DMS79 (cell line): ENCODE measurements around the gene NEK10.

Experiments
- DNase-seq: peaks from one replicate; lab custom pipeline; 2025; lab: John Stamatoyannopoulos, UW

NEK10 gene

DNA sequence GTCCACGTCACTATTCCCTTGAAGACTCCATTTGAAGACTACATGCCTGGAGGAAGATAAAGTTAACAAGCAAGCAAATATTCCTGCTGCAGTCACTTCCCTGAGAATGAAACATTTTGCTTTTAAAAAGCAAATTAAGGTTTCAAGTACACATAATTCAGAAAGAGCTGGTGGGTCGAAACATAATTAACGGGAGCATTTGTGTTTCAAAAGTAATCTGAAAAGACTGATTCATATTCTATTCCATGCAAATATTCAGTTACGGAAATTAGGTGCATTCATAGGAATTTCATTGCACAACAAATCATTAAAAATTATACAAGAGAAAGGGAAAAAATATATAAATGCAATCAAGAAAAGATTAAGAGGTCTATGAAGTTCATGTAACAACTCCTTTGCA is 260.9 kb downstream of the NEK10 start:
- no peak for DNase-seq

DNA sequence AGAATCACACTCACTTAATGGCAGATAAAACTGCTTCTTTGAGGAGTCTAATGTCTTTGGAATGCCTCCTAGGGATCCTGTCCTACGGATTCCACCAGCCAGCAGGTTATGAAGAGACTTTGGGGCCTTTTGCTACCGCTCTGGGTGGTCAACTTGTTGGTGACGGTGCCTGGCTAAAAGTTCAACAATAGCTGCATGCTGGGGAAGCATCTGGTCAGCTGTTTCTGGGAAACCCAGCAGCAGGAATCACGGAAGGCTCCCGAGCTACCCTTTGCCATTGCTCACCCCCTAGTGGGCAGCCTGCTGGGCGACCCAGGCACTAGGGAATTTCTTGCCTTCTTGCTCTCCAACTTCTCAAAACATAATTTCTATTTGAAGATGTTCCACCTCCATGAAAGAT is 263.3 kb downstream of the NEK10 start:
- DNase-seq: no peak

DNA sequence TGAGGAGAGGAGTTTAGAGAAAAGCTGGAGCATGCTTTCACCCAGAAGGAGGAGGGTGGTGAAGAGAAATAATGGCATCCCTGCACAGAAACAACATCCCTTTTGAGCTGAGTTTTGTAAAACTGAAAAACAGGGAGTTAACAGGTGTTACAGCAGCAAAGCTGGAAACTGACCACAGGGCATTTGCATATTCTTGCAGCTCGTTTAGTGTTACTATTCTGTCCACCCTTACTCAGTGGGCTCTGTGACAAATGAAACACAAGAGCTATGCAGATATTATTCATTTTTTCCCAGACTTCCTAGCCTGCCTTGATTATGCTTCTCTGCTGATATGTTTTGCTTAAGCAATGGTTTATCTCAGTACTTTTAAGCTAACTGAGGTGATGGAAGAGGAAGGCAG is 272.0 kb downstream of the NEK10 start:
- DNase-seq: no peak

DNA sequence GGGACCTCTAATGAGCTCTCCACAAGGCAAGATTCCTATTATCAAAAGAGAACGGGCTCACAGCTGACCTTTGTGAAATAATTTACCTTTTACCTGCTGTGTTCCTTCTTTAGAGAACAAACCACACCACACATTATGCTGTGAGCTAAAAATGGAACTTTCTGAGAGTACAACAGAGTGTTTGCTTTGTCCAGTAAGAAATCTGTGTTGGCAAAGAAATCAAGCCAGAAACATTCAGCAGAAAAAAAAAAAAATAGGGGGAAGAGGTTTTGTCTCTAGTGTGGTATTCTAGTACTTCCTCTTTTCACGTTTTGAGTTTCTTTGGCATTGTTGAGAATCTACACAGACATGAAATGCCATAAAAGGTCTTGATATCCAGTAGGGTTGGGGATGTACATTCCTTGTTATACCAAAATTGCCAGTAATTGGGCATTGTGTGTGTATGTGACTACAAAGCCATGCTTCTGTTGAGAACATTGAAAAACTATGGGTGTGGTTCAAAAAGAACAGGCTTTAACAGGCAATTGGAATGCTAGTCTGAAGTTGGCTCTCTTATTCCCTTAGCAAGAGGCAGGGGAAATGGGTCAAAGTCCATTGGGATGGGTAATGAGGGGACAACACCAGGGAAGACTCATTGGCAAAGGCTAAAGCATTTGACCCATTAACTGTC is 273.5 kb downstream of the NEK10 start:
- DNase-seq: no peak

DNA sequence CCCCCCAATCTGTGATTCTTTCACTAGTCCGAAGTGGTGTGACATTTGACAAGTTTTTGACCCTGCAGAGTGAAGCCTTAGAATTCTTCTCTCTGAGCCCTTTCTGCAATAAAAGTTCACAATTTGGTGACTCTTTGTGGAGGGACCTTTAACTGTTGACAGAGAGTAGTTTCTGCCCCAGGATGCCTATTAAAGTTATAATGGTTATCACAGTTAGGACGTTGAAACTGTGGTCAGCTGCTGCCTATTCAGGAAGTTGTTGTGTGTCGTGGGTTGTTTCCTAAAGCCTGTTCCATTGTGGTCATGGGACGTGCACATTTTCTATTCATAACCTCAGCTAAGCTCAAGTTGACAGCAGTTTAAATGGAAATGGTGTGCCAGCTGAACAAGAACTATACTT is 274.5 kb downstream of the NEK10 start:
- DNase-seq: no peak

DNA sequence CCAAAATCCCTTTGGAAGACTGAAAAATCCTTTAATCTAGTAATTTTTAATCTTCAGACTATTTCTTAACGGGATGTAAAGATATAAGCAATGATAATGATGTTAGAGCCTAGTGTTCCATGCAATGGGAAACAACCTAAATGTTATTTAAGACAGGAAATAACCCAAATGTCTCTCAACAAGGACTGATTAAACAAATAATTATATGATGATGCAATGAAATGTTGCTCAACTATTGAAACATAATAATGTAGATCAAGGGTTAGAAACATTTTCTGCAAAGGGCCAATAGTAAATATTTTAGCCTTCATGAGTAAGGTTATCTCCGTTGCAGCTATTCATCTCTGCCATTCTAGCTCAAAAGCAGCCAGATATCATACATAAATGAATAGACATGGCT is 275.4 kb downstream of the NEK10 start:
- no peak for DNase-seq

DNA sequence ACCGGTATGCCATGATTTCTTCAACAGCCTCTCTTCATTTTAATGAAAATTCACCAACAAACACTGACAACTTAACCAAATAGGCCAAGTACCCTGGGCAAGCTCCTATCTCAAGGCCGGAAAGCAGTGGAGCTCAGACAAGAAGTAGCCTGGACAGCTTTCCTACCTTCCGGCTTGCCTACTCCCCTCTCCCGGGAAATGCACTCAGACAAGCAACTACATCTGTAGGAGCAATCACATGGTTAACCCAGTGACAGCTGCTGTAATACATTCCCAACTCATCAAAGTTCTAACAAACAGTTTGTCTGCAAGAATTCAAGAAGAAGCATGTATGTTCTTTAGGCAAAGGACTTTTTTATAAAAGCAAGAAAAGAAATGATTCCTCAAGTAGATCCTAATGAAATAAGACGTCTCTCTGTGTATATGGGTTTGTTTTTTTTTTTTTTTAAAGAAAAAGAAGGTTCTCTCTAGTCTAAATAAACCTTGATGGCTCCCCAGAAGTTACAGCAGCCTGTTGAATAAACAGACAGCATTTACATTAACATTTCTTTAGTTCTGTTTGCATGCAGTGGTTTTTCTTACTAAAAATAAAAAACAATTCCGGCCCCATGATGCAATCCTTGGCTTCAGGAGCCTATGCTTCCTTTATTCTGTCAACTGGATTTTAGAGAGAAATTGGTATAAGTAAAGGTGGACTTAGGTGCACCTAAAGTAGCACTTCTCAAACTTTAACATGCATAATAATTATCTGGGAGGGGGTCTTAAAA is 278.7 kb downstream of the NEK10 start:
- no peak for DNase-seq

DNA sequence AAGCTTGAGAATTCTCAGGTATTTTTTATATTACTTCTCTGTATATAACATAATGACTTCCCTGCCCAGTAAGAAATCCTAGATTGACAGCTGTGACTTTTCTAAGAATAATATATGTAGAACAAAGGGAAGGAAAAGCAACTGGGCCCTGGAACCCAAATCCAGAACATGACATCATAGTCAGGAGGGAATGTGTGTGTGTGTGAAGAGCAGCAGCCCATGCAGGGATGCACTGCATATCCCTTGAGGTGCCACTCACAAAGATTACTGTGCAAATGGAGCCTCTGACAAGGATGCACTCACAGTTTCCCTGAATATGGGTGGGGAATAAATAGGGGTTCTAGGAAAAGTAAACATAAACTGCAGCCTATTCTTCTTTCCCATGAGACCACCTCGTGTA is 279.5 kb downstream of the NEK10 start:
- DNase-seq: no peak

DNA sequence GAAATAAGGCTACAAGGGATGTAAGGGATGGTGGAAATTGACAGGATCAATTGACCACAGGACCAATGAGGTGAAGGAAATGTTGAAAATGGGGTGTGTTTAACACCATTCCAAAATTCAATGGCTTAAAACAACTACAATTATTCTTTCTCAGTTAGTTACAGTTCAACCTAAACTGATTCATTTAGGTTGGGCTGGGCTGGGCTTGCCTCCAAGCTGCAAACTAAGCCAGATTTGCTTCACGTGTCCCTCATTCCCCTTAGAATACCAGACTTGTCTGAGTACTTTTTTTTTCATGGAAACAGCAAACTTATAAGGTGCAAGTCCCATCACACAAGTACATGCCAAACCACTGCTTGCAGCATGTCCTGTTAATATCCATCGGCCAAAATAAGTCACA is 280.1 kb downstream of the NEK10 start:
- DNase-seq: no peak

DNA sequence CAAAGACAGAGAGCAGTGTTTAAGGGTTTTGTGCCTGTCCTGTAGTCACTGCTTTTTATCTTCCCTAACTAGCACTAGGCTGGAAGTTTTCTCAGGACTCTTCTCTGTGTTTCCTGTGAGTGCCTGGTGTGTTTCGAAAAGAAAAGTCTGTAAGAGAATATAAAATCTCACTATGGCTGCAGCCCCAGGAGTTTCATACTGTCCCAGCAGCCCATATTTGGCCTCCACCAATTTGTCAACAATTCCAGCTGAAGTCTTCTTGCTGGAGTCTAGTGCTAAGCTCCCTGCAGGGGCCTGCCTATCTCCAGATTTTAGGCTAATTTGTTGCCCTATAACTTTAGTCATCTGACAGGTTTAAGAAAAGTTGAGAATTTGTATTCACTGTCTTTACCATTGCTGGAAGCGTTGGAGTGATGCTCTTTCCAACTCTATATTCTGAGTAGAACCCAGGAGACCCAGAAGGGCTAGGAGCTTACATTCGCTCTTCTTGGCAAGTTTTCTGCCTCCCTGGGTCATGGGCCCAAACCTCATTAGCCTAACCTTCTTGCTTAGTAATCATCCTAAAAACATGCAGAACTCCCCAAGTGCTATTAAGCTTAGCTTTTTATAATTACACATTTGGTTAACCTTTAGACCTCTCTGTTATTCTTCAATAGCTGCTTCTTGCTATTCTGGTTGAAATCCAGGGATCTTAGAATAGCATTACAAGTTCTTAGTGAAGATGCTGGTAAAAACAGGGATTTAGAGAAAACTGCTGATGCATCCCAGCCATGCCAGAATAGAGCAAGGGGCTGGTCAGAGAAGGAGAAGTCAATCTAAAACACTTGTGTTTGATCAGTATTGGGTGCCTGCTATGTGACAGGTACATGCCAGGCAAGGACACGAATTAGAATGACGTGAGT is 283.1 kb downstream of the NEK10 start:
- no peak for DNase-seq

DNA sequence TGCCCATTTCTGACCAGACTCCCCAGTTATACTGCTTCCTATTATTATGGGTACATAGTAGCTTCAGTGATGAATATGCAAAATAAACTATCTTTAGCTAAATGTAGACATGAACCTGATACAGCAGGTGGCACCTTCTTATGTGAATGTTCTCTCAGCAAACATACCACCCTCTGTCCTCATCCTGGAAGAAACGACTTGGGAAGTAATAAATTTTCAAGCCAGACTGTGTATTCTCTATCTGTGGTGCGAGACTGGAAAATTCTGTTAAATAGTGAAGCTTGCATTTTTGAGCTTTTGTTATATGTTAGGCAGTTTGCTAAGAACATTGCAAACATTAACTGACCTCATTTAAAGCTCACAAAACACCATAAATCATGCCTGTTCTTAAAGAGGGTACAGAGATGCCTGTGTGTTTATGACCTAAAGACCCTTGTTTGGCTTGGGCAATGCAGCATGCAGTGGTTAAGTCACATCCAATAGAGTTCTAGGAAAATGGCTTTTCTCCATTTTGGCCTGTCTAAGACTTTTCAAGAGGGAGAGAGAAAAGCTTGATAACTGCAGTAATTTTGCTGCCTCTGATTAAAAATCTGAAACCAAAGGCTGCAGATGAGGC is 287.1 kb downstream of the NEK10 start:
- DNase-seq: no peak

DNA sequence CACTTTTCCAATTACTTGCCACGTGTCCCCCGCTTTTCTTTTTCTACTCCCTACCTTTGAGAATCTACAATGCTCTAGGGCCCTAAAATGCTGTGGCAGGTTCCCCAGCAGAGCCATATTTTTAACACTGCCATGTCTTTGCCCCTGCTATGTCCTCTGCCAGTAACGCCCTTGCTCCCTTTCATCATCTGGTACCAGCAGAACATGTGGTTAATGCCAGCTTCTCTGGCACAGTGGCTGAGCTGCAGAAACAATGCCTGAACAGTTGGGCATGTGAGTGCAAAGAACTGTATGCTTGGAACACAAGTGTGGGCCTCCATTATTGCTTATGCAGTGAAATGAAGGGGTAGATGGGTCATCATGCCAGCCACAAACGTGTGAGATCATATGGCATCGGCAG is 287.6 kb downstream of the NEK10 start:
- no peak for DNase-seq

DNA sequence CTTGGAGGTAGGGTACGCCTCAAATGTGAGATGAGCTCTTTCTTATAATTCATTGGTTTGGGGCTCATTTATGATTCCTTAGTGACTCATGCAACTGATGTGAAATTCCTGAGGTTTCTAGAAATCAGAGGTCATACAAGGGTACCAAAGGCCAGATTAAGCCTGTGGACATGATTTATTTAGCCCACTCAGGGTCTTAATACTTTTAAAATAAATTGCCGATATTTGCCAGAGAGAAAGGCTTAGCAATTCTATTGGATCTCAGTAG is 289.0 kb downstream of the NEK10 start:
- DNase-seq: no peak

DNA sequence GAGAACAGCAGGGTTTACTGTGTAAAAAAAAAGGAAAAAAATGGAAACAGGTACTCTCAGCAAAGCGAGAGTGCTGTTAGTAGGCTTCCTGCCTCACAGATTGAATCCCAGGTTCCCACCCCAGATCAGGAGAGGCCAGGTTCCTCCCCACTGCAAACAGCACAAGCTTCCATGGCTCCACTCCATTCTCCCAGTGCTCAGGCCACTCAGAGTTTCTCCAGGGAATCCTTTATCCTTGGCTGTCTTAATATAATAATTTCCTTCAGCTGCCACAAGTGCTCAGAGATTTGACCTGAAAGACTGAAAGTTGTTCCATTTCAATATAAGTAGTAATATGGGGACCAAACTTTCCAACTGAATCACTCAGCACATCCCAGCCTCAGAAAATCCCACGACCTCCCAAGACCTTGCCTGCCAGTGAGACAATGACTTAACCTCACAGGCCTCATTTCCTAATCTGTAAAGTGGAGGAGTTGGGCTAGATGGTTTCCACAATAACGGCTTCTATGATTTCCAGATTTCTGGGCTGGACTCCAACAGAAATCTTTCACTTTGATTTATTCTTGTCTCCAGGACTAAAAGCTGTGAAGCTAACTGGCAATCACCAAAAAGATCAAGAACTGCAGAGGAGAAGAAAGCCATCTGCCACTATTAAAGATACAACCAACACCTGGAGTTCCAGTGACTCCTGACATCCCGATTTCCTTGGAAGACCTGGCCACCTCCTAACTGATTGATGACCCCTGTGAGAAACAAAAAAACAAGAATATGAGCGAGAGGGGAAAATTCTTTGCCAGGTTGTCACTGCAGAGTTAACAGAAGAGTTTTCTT is 289.5 kb downstream of the NEK10 start:
- no peak for DNase-seq

DNA sequence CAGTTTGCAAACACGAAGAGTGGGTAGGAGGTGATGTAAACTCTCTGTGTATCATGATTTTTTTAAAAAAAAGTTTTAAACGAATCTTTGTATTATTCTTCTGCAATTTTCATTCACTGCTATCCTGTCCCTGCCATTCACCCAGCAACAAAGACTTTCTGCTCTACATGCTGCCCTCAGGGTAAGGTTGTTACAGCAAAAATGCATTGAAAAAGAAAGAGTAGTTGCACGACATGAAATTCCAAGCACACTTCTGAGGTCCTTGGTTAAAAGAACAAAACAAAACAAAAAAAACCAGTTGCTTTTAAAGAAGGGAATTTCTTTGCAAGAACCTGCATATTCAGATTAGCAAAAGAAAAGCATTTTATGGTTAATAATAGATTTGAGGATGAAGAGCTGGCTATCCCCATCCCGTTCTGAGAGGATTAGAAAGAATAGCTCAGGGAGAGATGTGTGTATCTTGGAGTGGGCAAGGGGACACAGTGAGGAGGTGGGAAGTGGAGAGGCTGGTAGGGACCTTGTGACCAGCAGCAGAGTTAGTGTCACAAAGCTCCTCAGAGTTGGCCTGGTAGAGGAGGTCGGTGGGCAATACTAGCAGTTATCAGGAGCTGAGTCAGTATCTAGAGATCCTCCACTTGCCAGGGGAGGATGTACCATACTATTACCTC is 290.8 kb downstream of the NEK10 start:
- DNase-seq: no peak

DNA sequence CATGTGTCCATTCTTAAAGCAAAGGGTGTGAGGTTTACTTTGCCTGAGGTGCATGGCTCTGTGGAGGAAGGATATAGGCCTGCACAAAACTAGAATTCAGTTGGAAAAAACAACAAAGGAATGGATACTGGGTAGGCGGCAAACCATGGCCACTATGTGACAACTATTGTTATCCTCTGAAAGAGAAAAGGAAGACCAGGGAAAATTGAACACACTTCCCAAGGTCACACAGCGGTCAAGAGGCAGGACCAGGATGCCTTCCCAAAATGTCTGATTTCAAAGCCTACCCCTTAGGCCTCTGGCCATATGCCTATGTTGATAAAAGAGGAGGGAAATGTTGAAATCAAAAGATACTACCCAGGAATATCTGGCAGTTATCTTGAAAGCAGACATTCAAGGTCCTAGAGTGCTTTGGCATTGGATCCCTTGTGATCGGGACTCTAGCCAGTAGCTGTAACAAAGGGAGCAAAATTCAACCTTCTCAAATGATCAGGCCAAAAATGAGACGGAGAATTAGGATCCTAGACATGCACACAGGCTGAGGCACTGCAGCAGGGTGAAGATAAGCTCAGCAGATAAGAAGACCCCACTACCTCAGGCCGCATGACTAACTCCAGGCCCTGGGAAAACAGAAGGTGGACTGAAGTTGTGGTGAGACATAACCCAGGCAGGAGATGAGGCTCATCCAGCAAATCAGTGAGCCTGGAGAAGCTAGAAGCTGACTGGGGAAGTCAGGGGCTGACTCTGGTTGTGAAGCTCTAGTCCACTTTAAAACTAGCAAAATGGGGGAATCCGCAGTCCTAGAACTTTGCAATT is 292.2 kb downstream of the NEK10 start:
- DNase-seq: no peak

DNA sequence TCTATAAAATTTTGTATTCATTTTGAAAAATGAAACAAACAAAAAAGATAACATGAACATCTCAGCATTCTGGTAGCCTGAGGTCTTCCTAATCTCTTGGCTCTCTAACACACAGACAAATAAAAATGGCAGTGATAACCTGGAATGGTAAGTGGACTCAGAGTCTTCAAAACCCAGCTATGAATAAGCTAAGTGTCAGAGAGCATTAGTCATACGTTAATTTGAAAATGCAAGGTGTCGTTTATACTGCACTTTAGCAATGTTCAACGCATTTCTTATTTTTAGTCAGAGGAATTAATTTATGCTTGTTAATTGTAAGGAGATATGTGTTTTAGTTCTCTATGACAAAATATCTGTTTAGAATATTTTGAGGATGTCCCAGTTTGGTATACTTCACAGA is 294.3 kb downstream of the NEK10 start:
- DNase-seq: no peak

DNA sequence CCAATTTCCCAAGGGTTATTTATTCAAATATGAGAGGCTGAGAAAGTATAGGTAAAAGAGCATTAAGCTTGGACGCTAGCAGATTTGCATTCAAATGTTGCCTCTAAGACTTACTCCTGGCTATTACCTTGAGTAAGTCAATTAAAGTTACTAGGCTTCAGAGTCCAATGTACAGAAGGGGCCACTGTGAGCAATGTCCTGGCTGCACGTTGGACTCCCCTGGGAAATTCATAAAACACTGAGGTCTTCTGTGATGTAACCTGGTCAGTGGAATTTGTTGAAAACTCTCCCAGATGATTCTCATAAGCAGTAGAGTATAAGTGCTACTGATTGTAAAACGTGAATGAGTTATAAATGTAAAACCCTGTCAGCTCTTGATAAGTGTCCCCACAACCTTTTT is 295.3 kb downstream of the NEK10 start:
- no peak for DNase-seq

DNA sequence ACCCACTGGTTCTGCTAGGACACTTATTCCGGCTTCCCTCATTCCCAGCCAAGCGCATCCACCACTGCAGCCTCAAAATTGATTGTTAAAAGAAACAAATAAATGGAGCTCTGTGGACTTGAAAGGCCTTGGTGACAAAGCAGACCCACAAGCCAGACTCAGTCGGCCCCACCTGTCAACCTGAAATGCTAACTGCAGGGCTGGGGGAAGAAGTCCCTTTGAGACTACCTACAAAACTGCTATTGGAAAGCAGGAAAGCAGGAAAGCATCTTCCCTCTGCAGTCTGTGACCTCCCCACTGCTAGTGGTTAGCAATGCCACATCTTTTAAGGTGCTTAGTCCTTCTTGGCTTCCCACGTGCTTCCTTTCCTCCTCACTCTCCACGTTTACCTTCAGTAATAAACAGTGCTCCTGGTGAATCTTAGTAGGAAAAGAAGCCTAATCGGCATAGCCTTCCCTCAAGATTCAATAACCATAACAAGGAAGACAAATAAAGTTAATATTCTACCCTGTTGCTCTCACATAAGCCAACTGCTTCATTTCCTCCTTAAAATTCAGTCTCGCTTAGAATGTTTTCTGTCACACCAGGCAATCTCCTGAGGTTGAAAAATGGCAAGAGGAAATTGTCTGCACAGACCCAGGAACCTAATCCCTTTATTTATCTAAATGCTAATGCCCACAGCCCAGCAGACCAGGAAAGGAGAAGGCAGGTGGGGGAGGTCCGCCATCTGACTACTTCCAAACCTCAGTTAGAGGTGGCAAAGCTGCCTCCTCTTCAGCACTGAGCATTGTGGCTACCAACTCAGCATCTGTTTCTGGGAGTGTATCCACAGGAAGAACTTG is 296.2 kb downstream of the NEK10 start:
- DNase-seq: no peak
